NCI-H2029 (cell line): ENCODE data around the gene OGFOD3.
"Not testable (repeated sequence)": the region's sequence is repeated elsewhere in the genome, so short reads cannot be mapped to it uniquely, and the experiment has no call there.

Experiments
- DNase-seq: peaks from one replicate; lab custom pipeline; 2025; lab: John Stamatoyannopoulos, UW

Gene OGFOD3

GRCh38 chr17:82351713-82352488 lies 66.5 kb downstream of the OGFOD3 start:
- DNase-seq: peak; percentile 71

DNA sequence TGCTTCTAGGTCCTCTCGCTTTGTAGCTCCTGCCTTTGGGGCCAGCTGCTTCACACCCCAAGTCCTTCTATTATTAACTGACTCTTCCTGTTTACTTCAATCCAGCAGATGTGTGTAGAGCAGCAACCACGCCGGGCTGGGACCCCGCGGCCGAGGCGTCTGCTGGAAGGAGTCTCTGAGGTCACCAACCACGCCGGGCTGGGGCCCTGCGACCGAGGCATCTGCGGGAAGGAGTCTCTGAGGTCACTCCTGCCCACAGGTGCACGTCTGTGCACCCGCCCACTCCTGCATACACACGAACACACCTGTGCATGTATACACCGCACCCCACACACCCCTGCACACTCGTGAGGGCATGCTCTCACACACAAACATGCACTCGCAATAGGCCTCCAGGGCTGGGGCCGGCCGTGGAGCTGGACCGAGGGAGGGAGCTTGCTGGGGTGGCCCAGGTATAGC lies 67.1 kb downstream of the OGFOD3 start:
- no peak for DNase-seq

DNA sequence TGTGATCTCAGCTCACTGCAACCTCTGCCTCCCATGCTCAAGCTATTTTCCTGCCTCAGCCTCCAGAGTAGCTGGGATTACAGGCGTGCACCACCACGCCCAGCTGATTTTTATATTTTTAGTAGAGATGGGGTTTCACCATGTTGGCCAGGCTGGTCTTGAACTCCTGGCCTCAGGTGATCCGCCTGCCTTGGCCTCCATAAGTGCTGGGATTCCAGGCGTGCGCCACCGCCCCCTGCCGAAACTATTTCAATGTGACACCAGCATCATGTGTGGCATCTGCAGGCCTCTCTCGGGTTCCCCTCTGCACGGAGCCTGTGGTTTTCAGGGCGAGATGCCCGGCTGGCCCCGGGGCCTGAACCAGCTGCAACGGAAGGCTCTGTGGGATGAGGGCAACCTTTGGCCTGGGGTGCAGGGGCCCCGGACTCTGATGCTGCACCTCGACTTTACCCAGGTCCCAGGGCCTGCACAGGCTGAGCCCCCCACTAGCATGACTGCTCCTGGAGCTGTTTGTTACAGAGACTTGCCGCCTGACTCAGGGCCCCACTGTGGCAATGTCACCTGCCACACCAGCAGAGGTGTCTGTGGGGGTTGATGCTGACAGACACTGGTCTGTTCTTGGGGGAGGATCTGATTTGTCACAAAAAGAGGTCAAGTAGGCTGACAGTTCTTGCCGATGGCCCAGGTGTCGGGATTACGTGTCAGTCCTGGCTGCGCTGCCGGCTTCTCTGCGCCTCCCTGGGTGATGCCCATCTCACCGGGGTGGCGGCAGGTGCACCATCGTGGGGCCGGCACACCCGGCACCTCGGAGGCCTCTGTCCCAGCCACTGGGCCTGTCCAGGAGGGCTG lies 68.0 kb downstream of the OGFOD3 start:
- no peak for DNase-seq

GRCh38 chr17:82349287-82349701 lies 69.1 kb downstream of the OGFOD3 start:
- no peak for DNase-seq

DNA sequence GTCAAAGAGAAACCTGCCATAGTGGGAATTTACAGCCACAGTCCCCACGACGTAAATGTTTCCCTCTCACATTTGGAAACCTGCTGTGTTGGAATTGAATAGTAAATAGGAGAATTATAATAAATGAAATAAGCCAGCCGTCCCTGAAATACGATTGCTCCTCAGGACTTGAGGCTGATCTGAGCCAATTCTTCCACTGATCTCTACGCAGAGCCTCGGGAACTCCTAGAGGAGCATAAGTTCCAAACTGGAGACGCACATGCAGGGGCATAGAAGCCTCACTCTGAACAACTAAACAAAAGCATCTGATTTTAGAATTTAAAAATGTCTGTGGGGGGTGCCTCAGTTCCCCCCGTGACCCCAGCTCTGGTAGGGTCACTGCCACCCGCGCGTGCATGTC lies 69.5 kb downstream of the OGFOD3 start:
- no peak for DNase-seq

DNA sequence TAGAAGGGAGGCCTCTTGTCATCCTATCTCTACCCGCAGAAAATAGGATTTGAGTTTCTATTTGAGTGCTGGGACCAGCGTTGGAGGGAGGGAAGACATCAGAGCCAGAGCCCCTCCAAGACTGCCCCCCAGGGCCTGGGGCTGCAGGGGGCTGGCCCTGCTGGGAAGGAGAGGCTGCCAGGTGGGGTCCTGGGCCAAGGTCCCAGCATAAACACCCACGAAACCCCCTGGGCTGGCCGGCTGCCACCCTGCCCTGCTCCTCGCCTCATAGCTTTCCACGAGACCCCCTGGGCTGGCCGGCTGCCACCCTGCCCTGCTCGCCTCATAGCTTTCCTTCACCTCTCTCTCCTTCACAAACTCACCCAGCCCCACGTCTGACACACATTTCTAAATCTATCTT lies 70.0 kb downstream of the OGFOD3 start:
- DNase-seq: no peak

DNA sequence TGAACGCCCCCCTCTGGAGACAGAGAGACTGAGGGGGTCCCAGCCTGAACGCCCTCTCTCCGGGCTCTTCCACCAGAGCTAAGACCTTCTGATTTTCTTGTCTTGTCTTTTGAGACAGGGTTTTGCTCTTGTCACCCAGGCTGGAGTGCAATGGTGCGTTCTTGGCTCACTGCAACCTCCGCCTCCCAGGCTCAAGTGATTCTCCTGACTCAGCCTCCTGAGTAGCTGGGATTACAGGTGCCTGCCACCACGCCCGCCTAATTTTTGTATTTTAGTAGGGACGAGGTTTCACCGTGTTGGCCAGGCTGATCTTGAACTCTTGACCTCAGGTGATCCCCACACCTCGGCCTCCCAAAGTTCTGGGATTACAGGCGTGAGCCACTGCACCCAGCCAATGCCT lies 70.4 kb downstream of the OGFOD3 start:
- not testable (repeated sequence) for DNase-seq

GRCh38 chr17:82346342-82347300 lies 71.8 kb downstream of the OGFOD3 start:
- DNase-seq: no peak

- no peak for DNase-seq
These were observed 73.0 kb downstream of the OGFOD3 start for GRCh38 chr17:82345151-82345976.

DNA sequence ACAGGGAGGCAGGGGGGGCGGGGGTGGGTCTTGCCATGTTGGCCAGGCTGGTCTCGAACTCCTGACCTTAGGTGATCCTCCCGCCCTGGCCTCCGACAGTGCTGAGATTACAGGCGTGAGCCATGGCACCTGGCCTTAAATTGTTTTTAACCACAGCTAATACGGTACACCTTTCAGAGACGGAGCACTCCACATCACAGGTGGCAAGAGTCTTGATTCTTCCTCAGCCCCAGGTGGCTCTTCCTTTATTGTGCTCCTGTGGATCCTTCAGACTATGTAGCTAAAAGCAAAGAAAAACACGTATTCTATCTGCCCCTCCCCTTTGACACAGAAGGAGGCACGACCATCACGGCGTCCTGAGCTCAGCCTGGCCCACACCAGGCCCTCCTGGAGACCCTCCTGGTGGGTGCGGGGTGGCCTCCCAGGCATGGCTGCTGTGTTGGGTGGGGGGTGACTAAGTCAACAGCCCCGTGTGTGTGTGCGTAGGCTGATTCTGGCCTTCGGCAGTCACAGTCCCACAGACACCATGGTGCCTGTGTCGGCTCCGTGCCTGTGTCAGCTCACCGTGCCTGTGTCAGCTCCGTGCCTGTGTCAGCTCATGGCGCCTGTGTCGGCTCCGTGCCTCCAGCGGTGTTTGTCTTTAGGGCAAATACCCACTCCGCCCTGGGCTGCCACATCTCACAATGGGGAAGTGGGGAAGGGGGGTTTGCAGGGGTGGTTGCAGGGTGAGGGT lies 74.0 kb downstream of the OGFOD3 start:
- DNase-seq: no peak

DNA sequence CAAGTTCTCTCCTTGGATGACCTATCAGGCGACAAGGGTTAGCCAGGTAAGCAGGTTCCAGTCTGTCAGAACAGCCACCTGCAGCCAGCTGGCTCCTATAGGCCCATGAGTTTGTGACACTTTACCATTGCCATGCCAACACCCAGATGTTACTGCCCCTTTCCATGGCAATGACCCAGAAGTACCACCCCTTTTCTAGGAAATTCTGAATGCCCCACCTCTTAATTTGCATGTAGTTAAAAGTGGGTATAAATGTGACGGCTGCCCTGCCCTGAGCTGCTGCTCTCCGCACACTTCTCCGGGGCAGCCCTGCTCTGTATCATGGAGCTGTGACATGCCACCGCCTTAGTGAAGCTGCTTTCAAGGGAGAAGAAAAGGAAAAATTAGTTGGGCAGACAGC lies 74.8 kb downstream of the OGFOD3 start:
- no peak for DNase-seq

GRCh38 chr17:82342361-82343079 lies 75.9 kb downstream of the OGFOD3 start:
- DNase-seq: no peak

GRCh38 chr17:82339634-82340580 lies 78.5 kb downstream of the OGFOD3 start:
- no peak for DNase-seq
